ENCODE data around the gene IRX6. TPM values are rescaled to one million over a fixed set of nuclear protein-coding genes. Genes with fewer than 3 reads are reported as not detected.

IRX6 gene
- total RNA-seq, 1 donor from 2014 or later: 0.18 TPM

GRCh38 chr16:55308973-55309372, 15.0 kb upstream of the IRX6 start:
- no peak for ATAC-seq (ENCODE audit: low read depth)
- intact Hi-C loops (cut with micrococcal nuclease): no loop called here
- H3K4me1 Mint-ChIP-seq: no peaks in the 10 kb centered on the region
- H3K4me3 Mint-ChIP-seq: no peak overlapping the region
- no peak for TF ChIP-seq CTCF (IDR thresholded peaks at IDR 0.05)
- peaks cover 4% of the 10 kb centered on the region for H3K9me3 Mint-ChIP-seq
- ChIA-PET CTCF (no interaction called here), POLR2A (no interaction called here)
- H3K27ac Mint-ChIP-seq: no peak overlapping the region
- DNase-seq: no peak
- H3K27me3 Mint-ChIP-seq: peaks cover 10% of the 10 kb centered on the region
- no peaks in the 10 kb centered on the region for H3K36me3 Mint-ChIP-seq (ENCODE audit: low read depth)

DNA sequence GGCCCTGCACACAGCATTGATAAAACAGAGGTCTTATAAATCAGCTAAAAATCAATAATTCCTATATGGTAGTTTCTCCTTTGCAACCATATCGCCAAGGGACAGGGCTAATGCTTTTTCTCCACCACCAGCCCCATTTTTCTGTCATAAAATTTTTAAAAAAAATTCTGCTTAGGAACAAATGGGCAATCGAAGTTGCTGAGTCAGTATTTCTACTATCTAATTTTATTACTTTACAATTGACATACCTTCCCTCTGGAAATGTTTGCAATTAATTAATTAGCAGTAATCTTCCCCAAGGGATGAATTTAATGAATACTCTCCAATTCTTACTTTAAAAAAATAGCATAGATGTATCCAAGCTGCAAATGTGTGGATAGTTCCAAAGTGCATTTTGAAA, 1.7 kb upstream of the IRX6 start:
- intact Hi-C loops (cut with micrococcal nuclease): no loop called here
- no peak for TF ChIP-seq CTCF (IDR thresholded peaks at IDR 0.05)
- Mint-ChIP-seq H3K4me3 (no peak overlapping the region), H3K4me1 (peaks cover 7% of the 10 kb centered on the region), H3K27ac (no peak overlapping the region), H3K36me3 (ENCODE audit: low read depth) (no peaks in the 10 kb centered on the region), H3K27me3 (peaks cover 29% of the 10 kb centered on the region), H3K9me3 (no peaks in the 10 kb centered on the region)
- ChIA-PET POLR2A (no interaction called here), CTCF (no interaction called here)
- DNase-seq (no peak), ATAC-seq (ENCODE audit: low read depth) (no peak)

DNA sequence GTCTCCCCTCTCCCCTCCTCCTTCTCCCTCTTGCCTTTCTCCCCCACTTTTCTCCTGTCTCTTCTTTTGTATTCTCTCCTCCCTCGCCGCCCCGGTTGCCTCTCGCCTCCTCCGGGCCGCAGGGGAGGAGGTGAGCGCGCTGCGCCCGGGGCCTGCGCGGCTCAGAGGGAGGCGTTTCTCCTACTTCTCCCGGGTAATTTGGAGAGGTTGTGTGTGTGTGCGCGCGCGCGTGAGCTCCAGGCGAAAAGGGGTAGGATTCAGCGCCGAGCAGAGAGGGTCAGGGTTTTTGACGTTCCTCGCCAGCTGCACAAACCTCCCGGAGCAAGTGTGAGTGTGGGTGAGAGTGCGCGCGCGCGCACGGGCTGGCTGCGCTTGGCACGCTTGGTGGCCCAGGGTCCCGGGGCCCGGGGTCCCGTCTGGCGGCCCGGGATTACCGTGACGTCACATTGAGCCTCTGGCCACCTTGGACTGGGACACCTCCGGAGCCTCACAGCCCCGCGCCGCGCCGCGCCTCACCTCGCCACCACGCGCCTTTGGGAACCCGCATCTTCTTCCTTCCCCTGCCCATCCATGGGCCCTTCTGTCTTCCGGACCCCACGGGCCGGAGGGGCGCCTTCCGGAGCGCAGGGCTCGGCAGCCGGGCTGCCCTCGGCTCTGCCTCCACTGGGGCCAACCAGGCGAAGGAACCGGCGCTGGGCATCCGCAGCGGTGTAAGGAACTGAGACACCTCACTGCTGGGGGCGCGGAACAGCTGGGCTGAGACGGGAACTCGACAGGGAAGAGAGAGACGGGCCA, 479 bp downstream of the IRX6 start:
- H3K9me3 Mint-ChIP-seq: no peaks in the 10 kb centered on the region
- POLR2A ChIA-PET: no interaction called here
- intact Hi-C loops (cut with micrococcal nuclease): loop anchor here (2.0 kb wide), 1 partner anchor 46 kb away; no protein-coding TSS in a partner anchor

DNA sequence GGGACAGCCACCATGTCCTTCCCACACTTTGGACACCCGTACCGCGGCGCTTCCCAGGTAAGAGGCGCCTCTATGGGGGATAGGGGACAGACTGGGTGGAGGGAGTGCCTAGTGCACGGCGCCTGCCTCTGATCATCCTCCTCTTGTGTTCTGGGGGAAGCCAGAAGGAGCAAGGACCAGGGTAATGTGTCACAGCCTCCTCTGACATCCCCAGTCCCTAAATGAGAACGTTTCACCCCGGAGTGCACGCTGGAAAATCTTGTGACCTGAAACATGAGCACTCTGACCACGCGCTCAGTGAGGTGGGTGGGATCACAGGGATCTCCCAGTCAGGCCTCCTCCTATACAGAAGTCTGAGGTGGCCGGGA, 1.1 kb downstream of the IRX6 start:
- H3K27ac Mint-ChIP-seq: no peak overlapping the region
- intact Hi-C loops (cut with micrococcal nuclease): loop anchor here (2.0 kb wide), 1 partner anchor 46 kb away; no protein-coding TSS in a partner anchor
- ATAC-seq (ENCODE audit: low read depth) (no peak), DNase-seq (no peak)
- no peaks in the 10 kb centered on the region for H3K36me3 Mint-ChIP-seq (ENCODE audit: low read depth)
- no peaks in the 10 kb centered on the region for H3K9me3 Mint-ChIP-seq
- H3K27me3 Mint-ChIP-seq: peaks cover 46% of the 10 kb centered on the region
- H3K4me3 Mint-ChIP-seq: no peak overlapping the region
- POLR2A ChIA-PET: no interaction called here
- CTCF ChIA-PET: no interaction called here
- TF ChIP-seq CTCF (IDR thresholded peaks at IDR 0.05): no peak
- peaks cover 21% of the 10 kb centered on the region for H3K4me1 Mint-ChIP-seq

More for the DNA sequence above, 479 bp downstream of the IRX6 start:
- no peak for DNase-seq
- CTCF ChIA-PET: interaction anchor here (1.6 kb wide), 1 partner anchor 47 kb away, joined by 4 read pairs; no protein-coding TSS in a partner anchor
- no peak for ATAC-seq (ENCODE audit: low read depth)
- no peak for TF ChIP-seq CTCF (IDR thresholded peaks at IDR 0.05)
- Mint-ChIP-seq H3K4me1 (peaks cover 16% of the 10 kb centered on the region), H3K27me3 (peaks cover 40% of the 10 kb centered on the region), H3K27ac (no peak overlapping the region), H3K4me3 (peak overlapping the region; percentile 28), H3K36me3 (ENCODE audit: low read depth) (no peaks in the 10 kb centered on the region)

- H3K27me3 Mint-ChIP-seq: peaks cover 51% of the 10 kb centered on the region
- intact Hi-C loops (cut with micrococcal nuclease): loop anchor here (2.0 kb wide), 1 partner anchor 45 kb away; no protein-coding TSS in a partner anchor
- H3K27ac Mint-ChIP-seq: no peak overlapping the region
- ATAC-seq (ENCODE audit: low read depth): no peak
- no peak for TF ChIP-seq CTCF (IDR thresholded peaks at IDR 0.05)
- H3K4me3 Mint-ChIP-seq: no peak overlapping the region
- peaks cover 26% of the 10 kb centered on the region for H3K4me1 Mint-ChIP-seq
- no peak for DNase-seq
- CTCF ChIA-PET: no interaction called here
- H3K36me3 Mint-ChIP-seq (ENCODE audit: low read depth): no peaks in the 10 kb centered on the region
- POLR2A ChIA-PET: no interaction called here
- no peaks in the 10 kb centered on the region for H3K9me3 Mint-ChIP-seq
These were observed 1.6 kb downstream of the IRX6 start for GRCh38 chr16:55325458-55326109.

All from activated B cell treated with CpG ODN at 0.5 μM for 24 hours (primary cell).